ENCODE measurements around the gene SSR4.

The SSR4 gene

GRCh38 chrX:153797415-153798015 lies 3.0 kb downstream of the SSR4 start:
- no peaks in the 10 kb centered on the region for H3F3A ChIP-seq (ENCODE audit: control insufficient read depth, insufficient read depth)
- H3K27me3 ChIP-seq (ENCODE audit: control insufficient read depth, low read length): no peaks in the 10 kb centered on the region
- H3K4me3 ChIP-seq (ENCODE audit: low read length): no peak overlapping the region
- TF ChIP-seq, protein P1, sequence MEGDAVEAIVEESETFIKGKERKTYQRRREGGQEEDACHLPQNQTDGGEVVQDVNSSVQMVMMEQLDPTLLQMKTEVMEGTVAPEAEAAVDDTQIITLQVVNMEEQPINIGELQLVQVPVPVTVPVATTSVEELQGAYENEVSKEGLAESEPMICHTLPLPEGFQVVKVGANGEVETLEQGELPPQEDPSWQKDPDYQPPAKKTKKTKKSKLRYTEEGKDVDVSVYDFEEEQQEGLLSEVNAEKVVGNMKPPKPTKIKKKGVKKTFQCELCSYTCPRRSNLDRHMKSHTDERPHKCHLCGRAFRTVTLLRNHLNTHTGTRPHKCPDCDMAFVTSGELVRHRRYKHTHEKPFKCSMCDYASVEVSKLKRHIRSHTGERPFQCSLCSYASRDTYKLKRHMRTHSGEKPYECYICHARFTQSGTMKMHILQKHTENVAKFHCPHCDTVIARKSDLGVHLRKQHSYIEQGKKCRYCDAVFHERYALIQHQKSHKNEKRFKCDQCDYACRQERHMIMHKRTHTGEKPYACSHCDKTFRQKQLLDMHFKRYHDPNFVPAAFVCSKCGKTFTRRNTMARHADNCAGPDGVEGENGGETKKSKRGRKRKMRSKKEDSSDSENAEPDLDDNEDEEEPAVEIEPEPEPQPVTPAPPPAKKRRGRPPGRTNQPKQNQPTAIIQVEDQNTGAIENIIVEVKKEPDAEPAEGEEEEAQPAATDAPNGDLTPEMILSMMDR (IDR thresholded peaks at IDR 0.05; ENCODE audit: low read depth, low read length, poor library complexity, severe bottlenecking): no peak
- TF ChIP-seq EZH2phosphoT487 (IDR thresholded peaks at IDR 0.05; ENCODE audit: borderline replicate concordance, low read length): no peak
- no peaks in the 10 kb centered on the region for H4K20me1 ChIP-seq (ENCODE audit: control insufficient read depth, insufficient read depth, low read depth, low read length)
- peaks cover 37% of the 10 kb centered on the region for H3K79me2 ChIP-seq (ENCODE audit: control insufficient read depth, low read length)
- H3K9me2 ChIP-seq (replicated peaks; ENCODE audit: control insufficient read depth, low read length): no peaks in the 10 kb centered on the region
- no peak overlapping the region for H3K27ac ChIP-seq (ENCODE audit: low read depth, low read length)
- no peaks in the 10 kb centered on the region for H3K9me3 ChIP-seq (ENCODE audit: control insufficient read depth, insufficient read depth, low read length)
- H3K4me2 ChIP-seq (ENCODE audit: low read length): no peak overlapping the region
- H3K4me1 ChIP-seq (ENCODE audit: control insufficient read depth, low read length): peaks cover 18% of the 10 kb centered on the region
- peaks cover 21% of the 10 kb centered on the region for H3K36me3 ChIP-seq (ENCODE audit: control insufficient read depth, low read length)

- Histone ChIP-seq H3K27ac (ENCODE audit: low read depth, low read length) (no peak overlapping the region), H4K20me1 (ENCODE audit: control insufficient read depth, insufficient read depth, low read depth, low read length) (no peaks in the 10 kb centered on the region), H3K9me3 (ENCODE audit: control insufficient read depth, insufficient read depth, low read length) (no peaks in the 10 kb centered on the region), H3F3A (ENCODE audit: control insufficient read depth, insufficient read depth) (no peaks in the 10 kb centered on the region), H3K27me3 (ENCODE audit: control insufficient read depth, low read length) (no peaks in the 10 kb centered on the region), H3K36me3 (ENCODE audit: control insufficient read depth, low read length) (peaks cover 21% of the 10 kb centered on the region), H3K4me1 (ENCODE audit: control insufficient read depth, low read length) (peaks cover 10% of the 10 kb centered on the region), H3K4me2 (ENCODE audit: low read length) (no peak overlapping the region), H3K79me2 (ENCODE audit: control insufficient read depth, low read length) (peaks cover 23% of the 10 kb centered on the region), H3K4me3 (ENCODE audit: low read length) (no peak overlapping the region), H3K9me2 (replicated peaks; ENCODE audit: control insufficient read depth, low read length) (no peaks in the 10 kb centered on the region)
- TF ChIP-seq, protein P1 (IDR thresholded peaks at IDR 0.05; ENCODE audit: low read depth, low read length, poor library complexity, severe bottlenecking): no peak
- no peak for TF ChIP-seq EZH2phosphoT487 (IDR thresholded peaks at IDR 0.05; ENCODE audit: borderline replicate concordance, low read length)
Measured at GRCh38 chrX:153799326-153799725, 4.9 kb downstream of the SSR4 start.

DNA sequence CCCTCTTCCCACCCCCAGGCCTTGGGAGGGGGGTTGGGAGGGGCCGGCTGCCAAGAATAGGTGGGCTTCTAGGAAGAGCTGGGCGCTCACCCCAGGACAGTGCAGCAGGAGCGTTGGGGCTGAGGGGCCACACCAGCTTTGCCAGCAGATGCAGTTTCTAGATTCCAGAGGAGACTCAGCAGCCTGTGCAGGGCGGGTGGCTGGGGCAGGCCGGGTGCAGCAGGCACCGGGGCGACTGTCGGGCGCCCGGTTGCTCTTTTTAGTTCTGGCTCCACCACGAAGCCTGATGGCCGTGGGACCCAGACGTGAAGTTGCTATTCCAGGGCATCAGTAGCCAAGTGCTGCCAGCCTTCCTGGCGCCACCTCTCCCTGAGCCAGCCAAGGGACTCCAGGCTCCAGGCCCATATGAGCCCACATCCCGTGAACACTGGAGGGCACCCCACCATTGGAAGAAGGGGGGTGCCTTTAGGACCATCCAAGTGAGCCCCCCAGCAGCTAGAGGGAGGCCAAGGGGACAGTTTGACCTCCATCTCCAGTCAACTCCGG lies 5.8 kb downstream of the SSR4 start:
- no peak for TF ChIP-seq EZH2phosphoT487 (IDR thresholded peaks at IDR 0.05; ENCODE audit: borderline replicate concordance, low read length)
- TF ChIP-seq, protein P1 (IDR thresholded peaks at IDR 0.05; ENCODE audit: low read depth, low read length, poor library complexity, severe bottlenecking): no peak
- H3K27me3 ChIP-seq (ENCODE audit: control insufficient read depth, low read length): no peaks in the 10 kb centered on the region
- peaks cover 15% of the 10 kb centered on the region for H3K79me2 ChIP-seq (ENCODE audit: control insufficient read depth, low read length)
- H3K4me1 ChIP-seq (ENCODE audit: control insufficient read depth, low read length): peaks cover 10% of the 10 kb centered on the region
- no peak overlapping the region for H3K4me2 ChIP-seq (ENCODE audit: low read length)
- peaks cover 21% of the 10 kb centered on the region for H3K36me3 ChIP-seq (ENCODE audit: control insufficient read depth, low read length)
- no peaks in the 10 kb centered on the region for H3K9me2 ChIP-seq (replicated peaks; ENCODE audit: control insufficient read depth, low read length)
- no peaks in the 10 kb centered on the region for H3F3A ChIP-seq (ENCODE audit: control insufficient read depth, insufficient read depth)
- no peaks in the 10 kb centered on the region for H4K20me1 ChIP-seq (ENCODE audit: control insufficient read depth, insufficient read depth, low read depth, low read length)
- no peaks in the 10 kb centered on the region for H3K9me3 ChIP-seq (ENCODE audit: control insufficient read depth, insufficient read depth, low read length)
- H3K27ac ChIP-seq (ENCODE audit: low read depth, low read length): no peak overlapping the region
- no peak overlapping the region for H3K4me3 ChIP-seq (ENCODE audit: low read length)

Data from DOHH2 (cell line).